Smooth muscle cell (in vitro differentiated cells): ENCODE results near the gene MDM2. TPM values are rescaled to one million over a fixed set of nuclear protein-coding genes. Genes with fewer than 3 reads are reported as not detected.

Source experiments
- DNase-seq: peaks from one replicate; lab custom pipeline; 2025; ENCODE audit not compliant: unreplicated experiment; lab: John Stamatoyannopoulos, UW
- H2AFZ ChIP-seq: fragments of 200-600 bp; sonication (generic); 2 replicates; pipeline ENCODE4 v1.6.0; 2016; ENCODE audit warnings: antibody characterized with exemption, low read depth, mild to moderate bottlenecking
- H3F3A ChIP-seq: fragments of 200-600 bp; sonication (generic); 2 replicates; pipeline ENCODE4 v1.6.0; 2017; ENCODE audit warnings: antibody characterized with exemption, low read depth
- H3K27ac ChIP-seq: fragments of 200-600 bp; sonication (generic); 2 replicates; pipeline ENCODE4 v1.5.1; 2016; ENCODE audit warnings: low read depth, mild to moderate bottlenecking
- H3K27me3 ChIP-seq: fragments of 200-600 bp; sonication (generic); 2 replicates; pipeline ENCODE4 v1.6.1; 2016; ENCODE audit warnings: low read depth, mild to moderate bottlenecking
- H3K36me3 ChIP-seq: fragments of 200-600 bp; sonication (generic); 2 replicates; pipeline ENCODE4 v1.5.1; 2016; ENCODE audit warnings: low read depth
- H3K4me1 ChIP-seq: fragments of 200-600 bp; sonication (generic); 2 replicates; pipeline ENCODE4 v1.5.1; 2016; ENCODE audit warnings: low read depth
- H3K4me2 ChIP-seq: fragments of 200-600 bp; sonication (generic); 2 replicates; pipeline ENCODE4 v1.6.0; 2016; ENCODE audit warnings: mild to moderate bottlenecking
- H3K4me3 ChIP-seq: fragments of 200-600 bp; sonication (generic); 2 replicates; pipeline ENCODE4 v1.5.1; 2016; ENCODE audit warnings: mild to moderate bottlenecking
- H3K79me2 ChIP-seq: fragments of 200-600 bp; sonication (generic); 2 replicates; pipeline ENCODE4 v1.6.0; 2016; ENCODE audit warnings: low read depth, mild to moderate bottlenecking
- H3K9ac ChIP-seq: fragments of 200-600 bp; sonication (generic); 2 replicates; pipeline ENCODE4 v1.6.0; 2016; ENCODE audit warnings: low read depth
- H3K9me3 ChIP-seq: fragments of 200-600 bp; sonication (generic); replicated peaks from 2 replicates; pipeline ENCODE4 v1.5.1; 2016; ENCODE audit warnings: low read depth
- H4K20me1 ChIP-seq: fragments of 200-600 bp; sonication (generic); 2 replicates; pipeline ENCODE4 v1.6.0; 2016; ENCODE audit warnings: low read depth
- WGBS: methylation state at CpG from one replicate; pipeline ENCODE4 v1.1.7; 2016; ENCODE audit warnings: low lambda C conversion rate; 5-methylcytosine and 5-hydroxymethylcytosine counted together
- polyA plus RNA-seq: library from polyadenylated mRNA; unstranded; fragments of >200 nt; fragmentation: Nextera tagmentation; extraction: Ambion mirVana; gene quantifications from 2 replicates; pipeline ENCODE4 v1.2.1, GENCODE V29; 2016
- total RNA-seq: library from RNA; depleted of rRNA; stranded (reverse); fragments of >200 nt; gene quantifications from 2 replicates; pipeline ENCODE4 v1.2.3, GENCODE V29; 2014
- TF ChIP-seq, protein P1 (sequence below): fragments of 200-600 bp; sonication (generic); IDR thresholded peaks from 2 replicates; pipeline ENCODE4 v1.5.1; 2017; ENCODE audit warnings: borderline replicate concordance, mild to moderate bottlenecking, antibody characterized with exemption; ENCODE audit not compliant: insufficient read depth, poor library complexity, severe bottlenecking

The MDM2 gene
- total and polyA plus RNA-seq, 2 experiments from 2014 or later = 43.4 to 189 TPM

DNA sequence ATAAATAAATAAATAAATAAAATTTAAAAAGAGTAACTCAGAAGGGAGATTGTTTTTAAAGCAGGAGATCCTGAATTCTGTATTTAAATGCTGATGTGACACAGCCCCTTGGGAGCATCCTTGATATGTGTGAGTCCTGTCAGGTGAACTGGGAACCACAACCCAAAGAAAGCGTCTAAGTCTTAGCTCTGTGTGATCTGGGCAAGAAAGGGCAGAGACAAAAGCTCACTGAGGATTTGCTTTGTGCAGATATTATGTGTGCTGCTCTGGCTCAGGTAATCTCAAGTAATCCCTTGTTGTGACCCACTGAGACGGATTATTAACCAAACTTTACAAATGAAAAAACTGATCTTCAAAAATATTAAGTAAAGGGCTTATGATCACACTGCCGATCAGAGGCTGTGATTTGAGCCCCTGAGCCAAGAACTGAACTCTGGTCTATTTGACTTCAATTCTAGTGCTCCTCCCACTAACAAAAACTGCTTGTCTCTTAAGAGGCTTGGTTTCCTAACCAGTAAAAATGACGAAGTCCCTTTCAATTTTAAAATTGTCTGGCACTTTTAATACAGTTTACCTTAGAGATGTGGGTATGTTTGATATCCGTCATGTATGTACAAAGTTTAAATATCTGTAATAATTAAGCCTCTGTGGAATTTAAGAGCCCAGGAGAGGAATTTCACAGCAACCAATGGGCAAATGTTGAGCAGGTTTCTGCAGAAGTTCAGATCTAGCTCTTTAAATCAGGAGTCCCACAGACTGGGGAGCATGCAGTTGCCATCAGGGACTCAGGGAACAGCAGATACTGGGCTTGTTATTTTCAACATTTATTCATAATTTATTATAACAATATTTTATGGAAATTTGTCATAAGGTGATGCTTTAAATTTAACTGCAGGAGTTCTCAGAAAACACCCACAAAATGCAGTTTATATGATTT, 78.9 kb downstream of the MDM2 start:
- no peaks in the 10 kb centered on the region for H3K36me3 ChIP-seq
- no peaks in the 10 kb centered on the region for H3K4me1 ChIP-seq
- no peaks in the 10 kb centered on the region for H3K9me3 ChIP-seq
- H3F3A ChIP-seq = no peaks in the 10 kb centered on the region
- no peak overlapping the region for H3K4me3 ChIP-seq
- H3K79me2 ChIP-seq = no peaks in the 10 kb centered on the region
- TF ChIP-seq, protein P1, sequence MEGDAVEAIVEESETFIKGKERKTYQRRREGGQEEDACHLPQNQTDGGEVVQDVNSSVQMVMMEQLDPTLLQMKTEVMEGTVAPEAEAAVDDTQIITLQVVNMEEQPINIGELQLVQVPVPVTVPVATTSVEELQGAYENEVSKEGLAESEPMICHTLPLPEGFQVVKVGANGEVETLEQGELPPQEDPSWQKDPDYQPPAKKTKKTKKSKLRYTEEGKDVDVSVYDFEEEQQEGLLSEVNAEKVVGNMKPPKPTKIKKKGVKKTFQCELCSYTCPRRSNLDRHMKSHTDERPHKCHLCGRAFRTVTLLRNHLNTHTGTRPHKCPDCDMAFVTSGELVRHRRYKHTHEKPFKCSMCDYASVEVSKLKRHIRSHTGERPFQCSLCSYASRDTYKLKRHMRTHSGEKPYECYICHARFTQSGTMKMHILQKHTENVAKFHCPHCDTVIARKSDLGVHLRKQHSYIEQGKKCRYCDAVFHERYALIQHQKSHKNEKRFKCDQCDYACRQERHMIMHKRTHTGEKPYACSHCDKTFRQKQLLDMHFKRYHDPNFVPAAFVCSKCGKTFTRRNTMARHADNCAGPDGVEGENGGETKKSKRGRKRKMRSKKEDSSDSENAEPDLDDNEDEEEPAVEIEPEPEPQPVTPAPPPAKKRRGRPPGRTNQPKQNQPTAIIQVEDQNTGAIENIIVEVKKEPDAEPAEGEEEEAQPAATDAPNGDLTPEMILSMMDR = no peak
- no peaks in the 10 kb centered on the region for H4K20me1 ChIP-seq
- H3K27ac ChIP-seq = no peak overlapping the region
- no peak overlapping the region for H3K9ac ChIP-seq
- H3K27me3 ChIP-seq = no peaks in the 10 kb centered on the region
- no peak for DNase-seq
- H3K4me2 ChIP-seq = no peak overlapping the region
- H2AFZ ChIP-seq = no peak overlapping the region
- 89% methylated on average over 5 of the region's 5 CpGs for WGBS

DNA sequence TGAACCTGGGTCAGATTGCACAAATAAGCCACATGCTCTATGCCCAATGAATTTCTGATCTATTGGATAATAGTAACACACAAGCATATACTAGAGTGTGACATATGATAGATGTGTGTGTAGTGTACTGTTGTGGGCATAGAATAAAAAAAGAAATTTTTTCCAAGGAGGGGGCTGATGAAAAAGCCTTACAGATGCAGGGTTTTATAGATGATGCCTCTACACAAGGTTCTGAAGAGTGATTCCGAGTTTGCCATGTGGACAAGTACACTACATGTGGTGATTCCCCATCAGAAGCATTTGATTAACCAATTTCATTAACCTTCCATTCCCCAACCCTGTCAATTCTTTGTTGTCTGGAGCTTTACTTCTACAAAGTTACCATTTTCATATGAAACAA, 79.7 kb downstream of the MDM2 start:
- Histone ChIP-seq H3K9ac (no peak overlapping the region), H2AFZ (no peak overlapping the region), H3K4me3 (no peak overlapping the region), H3K79me2 (no peaks in the 10 kb centered on the region), H3K4me2 (no peak overlapping the region), H4K20me1 (no peaks in the 10 kb centered on the region), H3F3A (no peaks in the 10 kb centered on the region), H3K9me3 (no peaks in the 10 kb centered on the region), H3K27me3 (no peaks in the 10 kb centered on the region), H3K27ac (no peak overlapping the region), H3K36me3 (no peaks in the 10 kb centered on the region), H3K4me1 (no peaks in the 10 kb centered on the region)
- DNase-seq = no peak
- TF ChIP-seq, protein P1 = no peak
- 94% methylated on average over 1 of the region's 1 CpG for WGBS

DNA sequence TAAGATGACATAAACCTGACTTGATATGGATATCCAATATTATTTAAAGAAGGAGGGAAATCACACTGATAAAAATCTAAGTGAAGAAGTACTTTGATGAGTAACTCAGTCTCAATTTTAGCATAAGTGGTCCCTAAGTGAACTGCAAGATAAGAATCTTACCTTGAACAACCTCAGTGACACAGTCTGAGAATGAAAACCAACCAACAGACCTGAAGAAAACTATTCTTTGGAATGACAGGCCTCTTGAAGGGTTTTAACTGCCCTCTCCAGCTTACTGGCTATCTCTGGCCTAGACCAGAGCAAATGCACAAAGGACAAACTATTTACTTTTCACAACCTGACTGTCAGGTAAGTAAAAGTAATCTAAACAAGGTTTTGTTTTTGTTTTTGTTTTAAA, 80.3 kb downstream of the MDM2 start:
- H3K36me3 ChIP-seq = no peaks in the 10 kb centered on the region
- H3K4me1 ChIP-seq = no peaks in the 10 kb centered on the region
- no peaks in the 10 kb centered on the region for H3K27me3 ChIP-seq
- H3K9ac ChIP-seq = no peak overlapping the region
- no peaks in the 10 kb centered on the region for H3F3A ChIP-seq
- no peak overlapping the region for H2AFZ ChIP-seq
- H3K4me2 ChIP-seq = no peak overlapping the region
- no peaks in the 10 kb centered on the region for H4K20me1 ChIP-seq
- no peaks in the 10 kb centered on the region for H3K9me3 ChIP-seq
- DNase-seq = no peak
- no peaks in the 10 kb centered on the region for H3K79me2 ChIP-seq
- no peak overlapping the region for H3K4me3 ChIP-seq
- H3K27ac ChIP-seq = no peak overlapping the region
- TF ChIP-seq, protein P1 = no peak

DNA sequence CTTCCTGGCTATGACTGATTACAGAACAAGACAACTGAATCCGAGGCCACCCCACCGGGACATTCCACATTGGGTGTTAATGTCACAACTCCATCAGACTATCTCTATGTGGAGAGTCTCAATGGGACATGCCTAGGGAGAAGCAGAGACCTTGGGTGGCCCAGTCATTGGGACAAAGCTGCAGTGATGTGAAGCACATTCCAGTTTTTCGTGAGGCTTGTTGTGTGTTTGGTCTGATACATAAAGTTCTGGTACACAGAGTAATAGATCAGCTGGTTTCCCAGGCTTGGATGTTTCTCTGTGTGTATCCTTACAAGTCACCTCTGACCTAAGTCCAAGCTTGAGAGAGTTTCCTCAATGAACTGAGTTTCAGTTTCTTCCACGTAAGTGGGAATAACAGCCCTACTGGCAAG, 82.7 kb downstream of the MDM2 start:
- Histone ChIP-seq H2AFZ (no peak overlapping the region), H3K36me3 (no peaks in the 10 kb centered on the region), H3F3A (no peaks in the 10 kb centered on the region), H3K4me3 (no peak overlapping the region), H3K27ac (no peak overlapping the region), H3K79me2 (no peaks in the 10 kb centered on the region), H3K9me3 (no peaks in the 10 kb centered on the region), H4K20me1 (no peaks in the 10 kb centered on the region), H3K9ac (no peak overlapping the region), H3K27me3 (no peaks in the 10 kb centered on the region), H3K4me2 (no peak overlapping the region), H3K4me1 (no peaks in the 10 kb centered on the region)
- no peak for DNase-seq
- WGBS = 87% methylated on average over 4 of the region's 4 CpGs
- TF ChIP-seq, protein P1 = no peak
